Measurements from ENCODE around the gene FKBP7. TPM values are rescaled to one million over a fixed set of nuclear protein-coding genes. Genes with fewer than 3 reads are reported as not detected.

Gene FKBP7
- total and polyA plus RNA-seq, 2 of the 8 experiments (the other 6 are each of a cell fraction or from before 2014, with no cell fraction given) = 3.6 to 7.0 TPM

- peak; percentile 65; the same call in 1 of the 2 replicates for TF ChIP-seq TAF1 (IDR thresholded peaks at IDR 0.05; ENCODE audit: low read depth, low read length)
- TF ChIP-seq KDM4A (IDR thresholded peaks at IDR 0.05; ENCODE audit: low read depth, low read length, severe bottlenecking) = peak; percentile 65
- peak in 1 of 2 experiments; percentile 43; a peak in 1 of 4 replicates for TF ChIP-seq SIN3A (conservative IDR thresholded peaks at IDR 0.05 in 1 of 2, IDR thresholded peaks at IDR 0.05 in 1 of 2; ENCODE audit: low read depth in 1 of 2, low read length in 2 of 2)
- TF ChIP-seq POLR2AphosphoS5 (IDR thresholded peaks at IDR 0.05; ENCODE audit: low read depth, low read length) = peak; percentile 77; the same call in 1 of the 2 replicates
- no peak for TF ChIP-seq TCF12 (IDR thresholded peaks at IDR 0.05; ENCODE audit: low read depth, low read length)
- TF ChIP-seq EZH2 (IDR thresholded peaks at IDR 0.05; ENCODE audit: low read depth, low read length, severe bottlenecking) = no peak
- peak; percentile 85 for TF ChIP-seq RBBP5 (IDR thresholded peaks at IDR 0.05; ENCODE audit: borderline replicate concordance, low read depth, low read length)
- TF ChIP-seq CREB1 (IDR thresholded peaks at IDR 0.05) = peak; percentile 87
- TF ChIP-seq SP1 (IDR thresholded peaks at IDR 0.05; ENCODE audit: low read depth, low read length) = peak; percentile 30; the same call in 1 of the 2 replicates
- TF ChIP-seq CEBPB (IDR thresholded peaks at IDR 0.05; ENCODE audit: low read depth, low read length) = 0 out of 2 replicates have a peak, but pooled peaks have one; percentile 1
- TF ChIP-seq YY1 (IDR thresholded peaks at IDR 0.05; ENCODE audit: low read depth, low read length) = peak; percentile 66
- peak; percentile 43 to 74 for TF ChIP-seq POLR2A (IDR thresholded peaks at IDR 0.05; ENCODE audit: control extremely low read depth in 1 of 2, low read depth in 2 of 2, low read length in 2 of 2)
- TF ChIP-seq TEAD4 (IDR thresholded peaks at IDR 0.05; ENCODE audit: low read depth, low read length) = no peak
- no peak for TF ChIP-seq RNF2 (IDR thresholded peaks at IDR 0.05; ENCODE audit: borderline replicate concordance, low read depth, low read length, missing control alignments, poor library complexity, severe bottlenecking)
- TF ChIP-seq, protein P1, sequence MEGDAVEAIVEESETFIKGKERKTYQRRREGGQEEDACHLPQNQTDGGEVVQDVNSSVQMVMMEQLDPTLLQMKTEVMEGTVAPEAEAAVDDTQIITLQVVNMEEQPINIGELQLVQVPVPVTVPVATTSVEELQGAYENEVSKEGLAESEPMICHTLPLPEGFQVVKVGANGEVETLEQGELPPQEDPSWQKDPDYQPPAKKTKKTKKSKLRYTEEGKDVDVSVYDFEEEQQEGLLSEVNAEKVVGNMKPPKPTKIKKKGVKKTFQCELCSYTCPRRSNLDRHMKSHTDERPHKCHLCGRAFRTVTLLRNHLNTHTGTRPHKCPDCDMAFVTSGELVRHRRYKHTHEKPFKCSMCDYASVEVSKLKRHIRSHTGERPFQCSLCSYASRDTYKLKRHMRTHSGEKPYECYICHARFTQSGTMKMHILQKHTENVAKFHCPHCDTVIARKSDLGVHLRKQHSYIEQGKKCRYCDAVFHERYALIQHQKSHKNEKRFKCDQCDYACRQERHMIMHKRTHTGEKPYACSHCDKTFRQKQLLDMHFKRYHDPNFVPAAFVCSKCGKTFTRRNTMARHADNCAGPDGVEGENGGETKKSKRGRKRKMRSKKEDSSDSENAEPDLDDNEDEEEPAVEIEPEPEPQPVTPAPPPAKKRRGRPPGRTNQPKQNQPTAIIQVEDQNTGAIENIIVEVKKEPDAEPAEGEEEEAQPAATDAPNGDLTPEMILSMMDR (IDR thresholded peaks at IDR 0.05; ENCODE audit: control extremely low read depth in 1 of 3, insufficient read depth in 1 of 3, low read depth in 1 of 3, low read length in 3 of 3) = peak; percentile 64 to 80 (median 72)
- TF ChIP-seq CHD1 (IDR thresholded peaks at IDR 0.05; ENCODE audit: low read depth, low read length) = no peak
- TF ChIP-seq SUZ12 (IDR thresholded peaks at IDR 0.05; ENCODE audit: low read length) = no peak; the same call in 1 of the 2 replicates
These were observed at the start of gene FKBP7 (continued) for GRCh38 chr2:178478439-178479274.

Data from H1 (cell line).